IMR-90 (cell line): ENCODE data around the gene SNX15. TPM values are rescaled to one million over a fixed set of nuclear protein-coding genes. Genes with fewer than 3 reads are reported as not detected.

Experiments used
- ATAC-seq: fragments of 200-7000 bp; cut with Tn5 transposase; 2 replicates; pipeline ENCODE4 v1.9.1; 2020; ENCODE audit warnings: low read depth, mild to moderate bottlenecking, moderate library complexity
- BruUV-seq: library from RNA; stranded (reverse); fragments of 400-500 nt; replicated peaks from 2 replicates; lab custom pipeline; 2021; lab: Mats Ljungman, UMichigan
- CTCF ChIA-PET: fragments of 300-600 bp; formaldehyde crosslinking; extraction: SDS; loops from one replicate; lab custom pipeline; 2021; ENCODE audit warnings: antibody characterized with exemption; lab: Yijun Ruan, JAX
- POLR2A ChIA-PET: fragments of 300-600 bp; sonication (Branson Sonifier 250); formaldehyde crosslinking; loops from one replicate; lab custom pipeline; 2022; ENCODE audit warnings: antibody characterized with exemption; ENCODE audit not compliant: unreplicated experiment; lab: Charles Lee
- DNase-seq: peaks from one replicate; pipeline ENCODE4 v3.0.0; 2013
- H2AFZ ChIP-seq: replicated peaks from 2 replicates; pipeline ENCODE3; 2013; ENCODE audit warnings: low read length, mild to moderate bottlenecking; ENCODE audit not compliant: poor library complexity
- H2AK5ac ChIP-seq: 2 replicates; pipeline ENCODE4 v1.6.1; 2013; ENCODE audit warnings: low read depth, low read length, inconsistent platforms
- H2AK9ac ChIP-seq: replicated peaks from 2 replicates; pipeline ENCODE3; 2013; ENCODE audit warnings: mild to moderate bottlenecking, low read depth, low read length, moderate library complexity; ENCODE audit not compliant: poor library complexity
- H2BK120ac ChIP-seq: 2 replicates; pipeline ENCODE4 v1.6.1; 2013; ENCODE audit warnings: low read depth, low read length, inconsistent platforms
- H2BK15ac ChIP-seq: 3 replicates; pipeline ENCODE4 v1.6.1; 2013; ENCODE audit warnings: low read depth, low read length, inconsistent platforms
- H2BK20ac ChIP-seq: 2 replicates; pipeline ENCODE4 v1.6.1; 2013; ENCODE audit warnings: low read depth, mild to moderate bottlenecking, inconsistent platforms, low read length, moderate library complexity
- H2BK5ac ChIP-seq: 2 replicates; pipeline ENCODE4 v1.6.1; 2013; ENCODE audit warnings: mild to moderate bottlenecking, low read depth, low read length, inconsistent platforms; ENCODE audit not compliant: poor library complexity, severe bottlenecking
- H3K14ac ChIP-seq: replicated peaks from 2 replicates; pipeline ENCODE4 v1.6.1; 2013; ENCODE audit warnings: low read depth, low read length, inconsistent platforms
- H3K18ac ChIP-seq: 2 replicates; pipeline ENCODE4 v1.6.1; 2013; ENCODE audit warnings: low read depth, low read length, control low read depth
- H3K23ac ChIP-seq: 2 replicates; pipeline ENCODE4 v1.6.1; 2013; ENCODE audit warnings: low read depth, low read length, inconsistent platforms
- H3K27ac ChIP-seq: 2 replicates; pipeline ENCODE4 v1.5.1; 2013; ENCODE audit warnings: mild to moderate bottlenecking, control low read depth, low read length; ENCODE audit not compliant: insufficient read depth
- H3K27me3 ChIP-seq: 2 replicates; pipeline ENCODE4 v1.6.1; 2013; ENCODE audit warnings: low read length; ENCODE audit not compliant: control insufficient read depth, insufficient read depth
- H3K36me3 ChIP-seq: 2 replicates; pipeline ENCODE4 v1.6.1; 2013; ENCODE audit warnings: low read length, mixed read lengths; ENCODE audit not compliant: control insufficient read depth, insufficient read depth
- H3K4ac ChIP-seq: 2 replicates; pipeline ENCODE4 v1.6.1; 2013; ENCODE audit warnings: low read depth, low read length, inconsistent platforms
- H3K4me1 ChIP-seq: 2 replicates; pipeline ENCODE4 v1.6.1; 2013; ENCODE audit warnings: low read length, mixed read lengths; ENCODE audit not compliant: control insufficient read depth, insufficient read depth
- H3K4me2 ChIP-seq: 2 replicates; pipeline ENCODE4 v1.6.1; 2013; ENCODE audit warnings: low read depth, mild to moderate bottlenecking, control low read depth, low read length, moderate library complexity
- H3K4me3 ChIP-seq: 2 replicates; pipeline ENCODE4 v1.5.1; 2013; ENCODE audit warnings: low read depth, mild to moderate bottlenecking, control low read depth, low read length, moderate library complexity; ENCODE audit not compliant: insufficient read depth
- H3K56ac ChIP-seq: 2 replicates; pipeline ENCODE4 v1.6.1; 2013; ENCODE audit warnings: low read length, inconsistent platforms; ENCODE audit not compliant: insufficient read depth; ENCODE audit errors: extremely low read depth
- H3K79me1 ChIP-seq, 2 experiments: 2 replicates each; pipeline ENCODE4 v1.6.1; 2013; ENCODE audit warnings: low read length in 2 of 2, inconsistent platforms in 1 of 2, low read depth in 1 of 2
- H3K9ac ChIP-seq: 2 replicates; pipeline ENCODE4 v1.6.1; 2013; ENCODE audit warnings: low read depth, low read length, control low read depth
- H3K9me1 ChIP-seq: 2 replicates; pipeline ENCODE4 v1.6.1; 2013; ENCODE audit warnings: low read length, inconsistent platforms; ENCODE audit not compliant: insufficient read depth
- H3K9me3 ChIP-seq: 2 replicates; pipeline ENCODE4 v1.6.1; 2013; ENCODE audit warnings: low read length; ENCODE audit not compliant: control insufficient read depth, insufficient read depth
- H4K20me1 ChIP-seq: 2 replicates; pipeline ENCODE4 v1.6.1; 2013; ENCODE audit warnings: low read length, inconsistent platforms; ENCODE audit not compliant: insufficient read depth
- H4K5ac ChIP-seq: 2 replicates; pipeline ENCODE4 v1.6.1; 2013; ENCODE audit warnings: mild to moderate bottlenecking, low read depth, low read length, control low read depth
- H4K8ac ChIP-seq, 2 experiments: 2 replicates each; pipeline ENCODE4 v1.6.1; 2013; ENCODE audit warnings: low read depth in 2 of 2, low read length in 2 of 2, control low read depth in 1 of 2, inconsistent platforms in 1 of 2
- H4K91ac ChIP-seq: 2 replicates; pipeline ENCODE4 v1.6.1; 2013; ENCODE audit warnings: low read depth, low read length, inconsistent platforms; ENCODE audit not compliant: insufficient read depth
- BHLHE40 ChIP-seq: fragments of 150-350 bp; IDR thresholded peaks from 2 replicates; pipeline ENCODE4 v1.6.1; 2016; ENCODE audit warnings: mild to moderate bottlenecking, low read depth, low read length
- CEBPB ChIP-seq: IDR thresholded peaks from 2 replicates; pipeline ENCODE4 v1.6.1; 2012; ENCODE audit warnings: low read depth, low read length, improper control_type of control experiment
- CHD1 ChIP-seq: IDR thresholded peaks from 2 replicates; pipeline ENCODE4 v1.6.1; 2012; ENCODE audit warnings: low read depth, low read length, improper control_type of control experiment
- FOS ChIP-seq: fragments of 150-350 bp; IDR thresholded peaks from 2 replicates; pipeline ENCODE4 v1.6.1; 2016; ENCODE audit warnings: low read depth, low read length
- MAFK ChIP-seq: IDR thresholded peaks from 2 replicates; pipeline ENCODE4 v1.6.1; 2012; ENCODE audit warnings: low read depth, low read length, improper control_type of control experiment
- MAZ ChIP-seq: IDR thresholded peaks from 2 replicates; pipeline ENCODE4 v1.6.1; 2012; ENCODE audit warnings: low read depth, mild to moderate bottlenecking, low read length, improper control_type of control experiment, moderate library complexity, borderline replicate concordance
- MXI1 ChIP-seq: IDR thresholded peaks from 2 replicates; pipeline ENCODE4 v1.6.1; 2012; ENCODE audit warnings: low read depth, mild to moderate bottlenecking, low read length, moderate library complexity, borderline replicate concordance
- NFE2L2 ChIP-seq: fragments of 150-350 bp; IDR thresholded peaks from 2 replicates; pipeline ENCODE4 v1.6.1; 2016; ENCODE audit warnings: low read depth, mild to moderate bottlenecking, low read length
- POLR2A ChIP-seq: IDR thresholded peaks from 2 replicates; pipeline ENCODE4 v1.6.1; 2012; ENCODE audit warnings: mild to moderate bottlenecking, low read depth, low read length
- RAD21 ChIP-seq: IDR thresholded peaks from 2 replicates; pipeline ENCODE4 v1.6.1; 2012; ENCODE audit warnings: low read length, improper control_type of control experiment
- RCOR1 ChIP-seq: IDR thresholded peaks from 2 replicates; pipeline ENCODE4 v1.6.1; 2012; ENCODE audit warnings: mild to moderate bottlenecking, low read length, improper control_type of control experiment; ENCODE audit not compliant: insufficient replicate concordance
- RFX5 ChIP-seq: IDR thresholded peaks from 2 replicates; pipeline ENCODE4 v1.8.0; 2012; ENCODE audit warnings: low read depth, mild to moderate bottlenecking, low read length, moderate library complexity
- SMC3 ChIP-seq: fragments of 150-350 bp; IDR thresholded peaks from 2 replicates; pipeline ENCODE4 v1.6.1; 2016; ENCODE audit warnings: low read depth, mild to moderate bottlenecking, antibody characterized with exemption, low read length, moderate library complexity
- WGBS, 2 experiments: methylation state at CpG; one replicate each; pipeline versions ENCODE4 v1.1.5 to v1.1.7; 2013; ENCODE audit warnings: missing lambda C conversion rate in 2 of 2; ENCODE audit not compliant: insufficient read length in 1 of 2; ENCODE audit errors: extremely low coverage in 2 of 2; 5-methylcytosine and 5-hydroxymethylcytosine counted together
- dilution Hi-C: fragments of 300-500 bp; cut with HindIII; formaldehyde crosslinking; loops from one replicate; pipeline ENCODE4 v1.14.3; 2018; ENCODE audit warnings: low sequenced_read_pairs; ENCODE audit not compliant: unreplicated experiment
- in situ Hi-C: fragments of 300-500 bp; cut with MboI; formaldehyde crosslinking; loops from 3 replicates; pipeline ENCODE4 v1.14.3; 2019; ENCODE audit warnings: low sequenced_read_pairs, inconsistent platforms, mixed read lengths
- intact Hi-C: fragments of 100-400 bp; cut with micrococcal nuclease; formaldehyde crosslinking; loops from 2 replicates; pipeline ENCODE4 v1.10.0; 2022
- polyA plus RNA-seq, 3 experiments: library from polyadenylated mRNA; depleted of rRNA; stranded (reverse); fragments of >200 nt; gene quantifications; 2 replicates each; pipeline ENCODE4 v1.2.3, GENCODE V29; 2012; ENCODE audit warnings: low replicate concordance in 1 of 3
- total RNA-seq: library from RNA; depleted of rRNA; stranded (reverse); fragments of >200 nt; gene quantifications from 2 replicates; pipeline ENCODE4 v1.2.3, GENCODE V29; 2012
- TF ChIP-seq, protein P1 (sequence below): fragments of 150-350 bp; IDR thresholded peaks from 2 replicates; pipeline ENCODE4 v1.6.1; 2017; ENCODE audit warnings: mild to moderate bottlenecking, antibody characterized with exemption, low read length, low read depth
- TF ChIP-seq, protein P2 (sequence below): fragments of 150-350 bp; IDR thresholded peaks from 2 replicates; pipeline ENCODE4 v1.6.1; 2016; ENCODE audit warnings: low read depth, mild to moderate bottlenecking, low read length, moderate library complexity, borderline replicate concordance
- TF ChIP-seq, protein P3 (sequence below): conservative IDR thresholded peaks from 2 replicates; pipeline ENCODE4 v1.5.1; 2012; ENCODE audit warnings: mild to moderate bottlenecking, low read depth, low read length, improper control_type of control experiment

The SNX15 gene
- total and polyA plus RNA-seq, 2 of the 4 experiments (the other 2 are of a cell fraction), result 9.0 to 16.3 TPM

DNA sequence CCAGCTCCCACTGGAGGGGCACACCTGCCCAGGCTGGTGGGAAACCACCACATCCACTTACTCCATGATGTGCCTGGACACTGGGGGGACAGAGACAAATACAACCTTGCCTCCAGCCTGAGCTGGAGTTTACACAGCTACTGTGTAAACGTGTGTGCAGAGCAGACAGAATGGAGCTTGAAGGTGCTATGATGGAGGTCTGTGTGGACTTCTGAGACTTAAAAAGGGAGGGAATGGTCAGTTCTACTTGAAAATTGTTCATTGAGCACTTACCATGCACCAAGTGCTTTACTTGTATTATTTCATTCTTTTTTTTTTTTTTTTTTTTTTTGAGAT is 45.4 kb downstream of the SNX15 start:
- in situ Hi-C loops (no loop called here), intact Hi-C loops (no loop called here), dilution Hi-C loops (no loop called here)
- no peak overlapping the region for H3K9ac ChIP-seq
- peaks cover 3 to 6% of the 10 kb centered on the region in 2 experiments; a peak in 3 of 4 replicates for H3K79me1 ChIP-seq
- H2BK20ac ChIP-seq, result no peak overlapping the region
- no peak overlapping the region for H4K5ac ChIP-seq
- H4K91ac ChIP-seq, result no peak overlapping the region
- no peak overlapping the region for H4K8ac ChIP-seq
- H2AK5ac ChIP-seq, result no peak overlapping the region
- no peak overlapping the region for H2BK15ac ChIP-seq
- WGBS, 2 experiments, result no CpG with 5 or more reads among the region's 1 CpG
- no peak overlapping the region for H3K4me3 ChIP-seq
- TF ChIP-seq SMC3 (no peak), CEBPB (no peak), RFX5 (no peak), POLR2A (no peak), NFE2L2 (no peak), RCOR1 (no peak), MXI1 (no peak), CHD1 (no peak), BHLHE40 (no peak), RAD21 (no peak), MAFK (no peak), MAZ (no peak), FOS (no peak)
- TF ChIP-seq, protein P1, sequence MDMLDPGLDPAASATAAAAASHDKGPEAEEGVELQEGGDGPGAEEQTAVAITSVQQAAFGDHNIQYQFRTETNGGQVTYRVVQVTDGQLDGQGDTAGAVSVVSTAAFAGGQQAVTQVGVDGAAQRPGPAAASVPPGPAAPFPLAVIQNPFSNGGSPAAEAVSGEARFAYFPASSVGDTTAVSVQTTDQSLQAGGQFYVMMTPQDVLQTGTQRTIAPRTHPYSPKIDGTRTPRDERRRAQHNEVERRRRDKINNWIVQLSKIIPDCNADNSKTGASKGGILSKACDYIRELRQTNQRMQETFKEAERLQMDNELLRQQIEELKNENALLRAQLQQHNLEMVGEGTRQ, result no peak
- TF ChIP-seq, protein P2, sequence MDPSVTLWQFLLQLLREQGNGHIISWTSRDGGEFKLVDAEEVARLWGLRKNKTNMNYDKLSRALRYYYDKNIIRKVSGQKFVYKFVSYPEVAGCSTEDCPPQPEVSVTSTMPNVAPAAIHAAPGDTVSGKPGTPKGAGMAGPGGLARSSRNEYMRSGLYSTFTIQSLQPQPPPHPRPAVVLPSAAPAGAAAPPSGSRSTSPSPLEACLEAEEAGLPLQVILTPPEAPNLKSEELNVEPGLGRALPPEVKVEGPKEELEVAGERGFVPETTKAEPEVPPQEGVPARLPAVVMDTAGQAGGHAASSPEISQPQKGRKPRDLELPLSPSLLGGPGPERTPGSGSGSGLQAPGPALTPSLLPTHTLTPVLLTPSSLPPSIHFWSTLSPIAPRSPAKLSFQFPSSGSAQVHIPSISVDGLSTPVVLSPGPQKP, result no peak
- TF ChIP-seq, protein P3, sequence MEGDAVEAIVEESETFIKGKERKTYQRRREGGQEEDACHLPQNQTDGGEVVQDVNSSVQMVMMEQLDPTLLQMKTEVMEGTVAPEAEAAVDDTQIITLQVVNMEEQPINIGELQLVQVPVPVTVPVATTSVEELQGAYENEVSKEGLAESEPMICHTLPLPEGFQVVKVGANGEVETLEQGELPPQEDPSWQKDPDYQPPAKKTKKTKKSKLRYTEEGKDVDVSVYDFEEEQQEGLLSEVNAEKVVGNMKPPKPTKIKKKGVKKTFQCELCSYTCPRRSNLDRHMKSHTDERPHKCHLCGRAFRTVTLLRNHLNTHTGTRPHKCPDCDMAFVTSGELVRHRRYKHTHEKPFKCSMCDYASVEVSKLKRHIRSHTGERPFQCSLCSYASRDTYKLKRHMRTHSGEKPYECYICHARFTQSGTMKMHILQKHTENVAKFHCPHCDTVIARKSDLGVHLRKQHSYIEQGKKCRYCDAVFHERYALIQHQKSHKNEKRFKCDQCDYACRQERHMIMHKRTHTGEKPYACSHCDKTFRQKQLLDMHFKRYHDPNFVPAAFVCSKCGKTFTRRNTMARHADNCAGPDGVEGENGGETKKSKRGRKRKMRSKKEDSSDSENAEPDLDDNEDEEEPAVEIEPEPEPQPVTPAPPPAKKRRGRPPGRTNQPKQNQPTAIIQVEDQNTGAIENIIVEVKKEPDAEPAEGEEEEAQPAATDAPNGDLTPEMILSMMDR, result no peak
- H3K27me3 ChIP-seq, result no peaks in the 10 kb centered on the region
- no TSS peak for BruUV-seq
- CTCF ChIA-PET, result no interaction called here
- H3K9me1 ChIP-seq, result no peaks in the 10 kb centered on the region; the same call in 1 of the 2 replicates
- no peak overlapping the region for H3K56ac ChIP-seq
- H3K4me1 ChIP-seq, result no peaks in the 10 kb centered on the region
- H3K14ac ChIP-seq, result no peak overlapping the region
- H2AFZ ChIP-seq, result no peak overlapping the region
- no peak overlapping the region for H2BK120ac ChIP-seq
- no peak overlapping the region for H3K4me2 ChIP-seq
- no peak overlapping the region for H3K18ac ChIP-seq
- H2BK5ac ChIP-seq, result no peak overlapping the region
- H2AK9ac ChIP-seq, result peak overlapping the region; percentile 42
- no peak overlapping the region for H3K27ac ChIP-seq
- H3K36me3 ChIP-seq, result no peaks in the 10 kb centered on the region; the same call in none of the 2 replicates
- DNase-seq, result no peak
- no peak overlapping the region for H3K4ac ChIP-seq
- POLR2A ChIA-PET, result no interaction called here
- ATAC-seq, result no peak
- H3K23ac ChIP-seq, result no peak overlapping the region
- no peaks in the 10 kb centered on the region for H3K9me3 ChIP-seq
- no peaks in the 10 kb centered on the region for H4K20me1 ChIP-seq
